Measurements from ENCODE around the gene SNED1.
A peak's percentile ranks its signal among the peaks of the same experiment; 100 is the strongest.

Gene SNED1

DNA sequence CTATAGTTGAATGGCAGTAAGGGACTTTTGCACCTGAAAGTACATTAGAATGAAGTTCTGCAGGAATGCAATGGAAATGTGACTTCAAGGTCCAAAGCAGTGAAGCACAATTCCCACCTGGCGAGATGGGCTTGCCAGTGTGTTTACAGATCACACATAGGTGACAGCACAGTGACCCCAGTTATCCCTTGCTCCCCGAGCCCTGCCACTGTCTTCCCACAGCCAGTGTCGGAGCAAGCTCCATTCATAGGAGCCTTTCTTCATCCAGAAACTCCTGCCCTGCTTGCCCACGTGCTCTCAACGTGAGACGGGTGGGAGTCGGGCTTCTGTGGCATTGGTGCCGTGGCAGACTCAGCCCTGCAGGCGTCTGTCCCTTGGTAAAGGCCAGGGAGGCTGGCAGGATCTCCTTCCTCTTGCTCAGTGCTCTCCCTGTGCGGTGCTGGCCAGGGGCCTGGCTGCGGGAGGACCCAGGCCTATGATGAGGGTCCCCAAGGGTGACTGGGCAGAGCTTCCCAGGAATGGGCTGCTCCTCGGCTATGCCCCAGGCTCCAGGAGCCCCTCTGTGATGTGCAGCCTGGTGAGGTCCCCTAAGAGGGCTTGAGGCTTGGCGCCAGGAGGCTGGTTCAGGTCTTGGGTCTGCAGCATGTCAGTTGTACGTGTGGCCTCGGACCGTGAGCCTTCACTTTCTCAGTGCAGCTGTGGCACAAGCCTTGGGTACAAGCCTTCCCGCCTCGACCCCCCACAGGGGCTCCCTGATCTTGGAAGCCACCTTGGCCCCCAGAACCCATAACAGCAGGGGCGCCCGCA lies 40.2 kb downstream of the SNED1 start:
- Histone ChIP-seq H3K27me3 (replicated peaks; ENCODE audit: control insufficient read depth, insufficient read depth, low read length) (no peaks in the 10 kb centered on the region; the same call in 1 of the 2 replicates), H3K36me3 (ENCODE audit: control insufficient read depth, insufficient read depth, low read length) (peaks cover 3% of the 10 kb centered on the region), H3K4me3 (replicated peaks; ENCODE audit: low read depth, low read length) (peak overlapping the region; percentile 31; the same call in 1 of the 2 replicates)
- DNase-seq (ENCODE audit: extremely low read depth, insufficient read length) = no peak
- TF ChIP-seq, protein P1, sequence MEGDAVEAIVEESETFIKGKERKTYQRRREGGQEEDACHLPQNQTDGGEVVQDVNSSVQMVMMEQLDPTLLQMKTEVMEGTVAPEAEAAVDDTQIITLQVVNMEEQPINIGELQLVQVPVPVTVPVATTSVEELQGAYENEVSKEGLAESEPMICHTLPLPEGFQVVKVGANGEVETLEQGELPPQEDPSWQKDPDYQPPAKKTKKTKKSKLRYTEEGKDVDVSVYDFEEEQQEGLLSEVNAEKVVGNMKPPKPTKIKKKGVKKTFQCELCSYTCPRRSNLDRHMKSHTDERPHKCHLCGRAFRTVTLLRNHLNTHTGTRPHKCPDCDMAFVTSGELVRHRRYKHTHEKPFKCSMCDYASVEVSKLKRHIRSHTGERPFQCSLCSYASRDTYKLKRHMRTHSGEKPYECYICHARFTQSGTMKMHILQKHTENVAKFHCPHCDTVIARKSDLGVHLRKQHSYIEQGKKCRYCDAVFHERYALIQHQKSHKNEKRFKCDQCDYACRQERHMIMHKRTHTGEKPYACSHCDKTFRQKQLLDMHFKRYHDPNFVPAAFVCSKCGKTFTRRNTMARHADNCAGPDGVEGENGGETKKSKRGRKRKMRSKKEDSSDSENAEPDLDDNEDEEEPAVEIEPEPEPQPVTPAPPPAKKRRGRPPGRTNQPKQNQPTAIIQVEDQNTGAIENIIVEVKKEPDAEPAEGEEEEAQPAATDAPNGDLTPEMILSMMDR (IDR thresholded peaks at IDR 0.05; ENCODE audit: insufficient read depth, low read length, poor library complexity, severe bottlenecking) = no peak

DNA sequence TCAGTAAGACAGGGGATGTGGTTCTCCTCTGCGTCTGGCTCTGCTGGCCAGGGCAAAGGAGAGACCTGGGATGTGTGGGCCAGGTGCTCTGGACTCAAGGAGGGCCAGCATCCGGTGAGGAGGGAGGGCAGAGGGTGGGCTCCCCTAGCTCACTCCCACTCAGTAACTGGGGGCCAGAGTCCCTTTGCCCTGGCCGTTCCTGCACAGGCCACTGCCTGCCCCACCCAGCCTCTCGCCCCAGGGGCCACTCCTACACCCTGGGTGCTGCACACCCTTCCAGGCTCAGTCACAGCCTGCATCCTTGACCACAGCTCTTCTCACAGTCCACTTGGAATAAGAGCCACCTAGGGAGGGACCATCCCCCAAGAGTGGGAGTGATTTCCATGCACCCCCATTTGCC lies 41.0 kb downstream of the SNED1 start:
- DNase-seq (ENCODE audit: extremely low read depth, insufficient read length) = no peak
- TF ChIP-seq, protein P1 (IDR thresholded peaks at IDR 0.05; ENCODE audit: insufficient read depth, low read length, poor library complexity, severe bottlenecking) = no peak
- Histone ChIP-seq H3K27me3 (replicated peaks; ENCODE audit: control insufficient read depth, insufficient read depth, low read length) (no peaks in the 10 kb centered on the region; the same call in 1 of the 2 replicates), H3K36me3 (ENCODE audit: control insufficient read depth, insufficient read depth, low read length) (peaks cover 3% of the 10 kb centered on the region), H3K4me3 (replicated peaks; ENCODE audit: low read depth, low read length) (no peak overlapping the region)

DNA sequence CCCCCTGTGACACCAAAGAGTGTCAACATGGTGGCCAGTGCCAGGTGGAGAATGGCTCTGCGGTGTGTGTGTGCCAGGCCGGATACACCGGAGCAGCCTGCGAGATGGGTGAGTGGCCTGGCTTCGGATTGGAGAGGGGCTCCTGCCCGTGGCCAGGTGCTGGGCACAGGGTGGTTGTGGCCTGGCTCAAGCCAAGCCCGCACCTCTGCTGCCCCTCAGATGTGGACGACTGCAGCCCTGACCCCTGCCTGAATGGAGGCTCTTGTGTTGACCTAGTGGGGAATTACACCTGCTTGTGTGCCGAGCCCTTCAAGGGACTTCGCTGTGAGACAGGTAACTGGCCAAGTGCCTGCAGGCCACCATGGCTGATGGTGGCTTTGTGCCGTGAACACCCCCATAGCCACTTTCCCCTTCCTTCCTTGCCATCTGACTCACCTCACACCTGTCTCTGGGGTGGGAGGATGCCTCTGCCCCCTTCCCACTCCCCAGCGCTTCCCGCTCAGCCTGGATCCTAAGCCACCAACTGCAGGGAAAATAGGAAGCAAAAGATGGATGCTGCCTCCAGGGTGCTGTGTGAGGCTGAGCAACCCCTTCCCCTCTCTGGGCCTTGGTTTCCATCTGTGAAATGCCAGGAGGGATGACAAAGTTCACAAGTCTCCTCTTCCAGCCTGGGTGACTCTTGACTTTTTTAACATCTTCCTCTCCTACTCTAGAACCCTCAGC lies 41.8 kb downstream of the SNED1 start:
- H3K4me3 ChIP-seq (replicated peaks; ENCODE audit: low read depth, low read length) = no peak overlapping the region
- DNase-seq (ENCODE audit: extremely low read depth, insufficient read length) = no peak
- peaks cover 3% of the 10 kb centered on the region for H3K36me3 ChIP-seq (ENCODE audit: control insufficient read depth, insufficient read depth, low read length)
- TF ChIP-seq, protein P1 (IDR thresholded peaks at IDR 0.05; ENCODE audit: insufficient read depth, low read length, poor library complexity, severe bottlenecking) = no peak
- no peaks in the 10 kb centered on the region for H3K27me3 ChIP-seq (replicated peaks; ENCODE audit: control insufficient read depth, insufficient read depth, low read length)

DNA sequence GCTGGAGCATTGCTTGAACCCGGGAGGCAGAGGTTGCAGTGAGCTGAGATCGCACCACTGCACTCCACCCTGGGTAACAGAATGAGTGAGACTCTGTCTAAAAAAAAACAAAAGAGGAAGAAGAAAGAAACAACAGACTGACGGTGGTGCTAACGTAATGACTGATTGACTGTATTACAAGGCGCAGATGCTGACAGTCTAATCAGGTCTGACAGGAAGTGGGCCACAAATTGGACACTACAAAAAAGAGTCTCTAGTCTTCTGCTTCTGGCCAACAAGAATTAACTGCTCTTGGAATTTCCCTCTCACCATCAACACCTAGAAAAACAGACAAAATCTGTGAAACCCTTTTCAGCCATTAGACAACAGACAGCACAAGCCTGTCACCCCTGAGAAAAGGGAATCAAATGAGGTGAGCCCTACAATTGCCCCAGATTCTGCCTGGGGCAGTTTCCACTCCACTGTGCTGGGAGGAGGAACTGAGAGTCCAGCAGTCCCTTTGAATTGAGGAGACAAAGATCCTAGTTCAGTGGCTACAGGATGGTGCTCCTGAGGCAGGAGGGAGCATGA lies 43.3 kb downstream of the SNED1 start:
- Histone ChIP-seq H3K27me3 (replicated peaks; ENCODE audit: control insufficient read depth, insufficient read depth, low read length) (no peaks in the 10 kb centered on the region), H3K4me3 (replicated peaks; ENCODE audit: low read depth, low read length) (no peak overlapping the region), H3K36me3 (ENCODE audit: control insufficient read depth, insufficient read depth, low read length) (peaks cover 3% of the 10 kb centered on the region)
- TF ChIP-seq, protein P1 (IDR thresholded peaks at IDR 0.05; ENCODE audit: insufficient read depth, low read length, poor library complexity, severe bottlenecking) = no peak
- peak; percentile 83 for DNase-seq (ENCODE audit: extremely low read depth, insufficient read length)

DNA sequence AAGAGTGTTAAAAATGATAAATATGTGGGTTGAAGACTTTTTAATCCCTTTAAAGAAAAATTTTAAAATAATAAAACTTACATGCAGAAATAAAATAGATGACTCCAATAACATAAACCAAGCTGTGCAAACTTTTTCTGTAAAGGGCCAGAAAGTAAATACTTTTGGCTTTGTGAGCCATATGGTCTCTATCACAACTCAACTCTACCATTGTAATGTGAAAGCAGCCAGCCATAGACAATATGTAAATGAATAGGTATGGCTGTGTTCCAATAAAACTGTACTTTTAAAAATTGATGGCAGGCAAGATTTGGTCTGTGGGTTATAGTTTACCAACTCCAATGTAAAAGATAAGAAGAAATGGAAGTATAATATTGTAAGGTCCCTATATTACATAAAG lies 45.2 kb downstream of the SNED1 start:
- no peak overlapping the region for H3K4me3 ChIP-seq (replicated peaks; ENCODE audit: low read depth, low read length)
- no peak for DNase-seq (ENCODE audit: extremely low read depth, insufficient read length)
- H3K36me3 ChIP-seq (ENCODE audit: control insufficient read depth, insufficient read depth, low read length) = peaks cover 3% of the 10 kb centered on the region
- no peaks in the 10 kb centered on the region for H3K27me3 ChIP-seq (replicated peaks; ENCODE audit: control insufficient read depth, insufficient read depth, low read length)
- TF ChIP-seq, protein P1 (IDR thresholded peaks at IDR 0.05; ENCODE audit: insufficient read depth, low read length, poor library complexity, severe bottlenecking) = no peak

All from GM06990 (cell line).